Spleen (tissue), 7 donors: ENCODE results near the gene CEP72.

Source experiments
- CTCF ChIP-seq, 11 experiments: fragments of 200-600 bp in 7 of 11; fragments of 450-650 bp in 4 of 11; sonication (generic) in 4 of 11; IDR thresholded peaks in 8 of 11; conservative IDR thresholded peaks in 3 of 11; 1 replicate in 7 of 11; 2 replicates in 4 of 11; pipeline versions ENCODE4 v1.4.0 to v1.8.0; 2016 to 2021; ENCODE audit warnings: antibody characterized with exemption in 11 of 11, inconsistent platforms in 4 of 11, mild to moderate bottlenecking in 1 of 11
- POLR2A ChIP-seq, 3 donors: fragments of 450-650 bp; IDR thresholded peaks; one replicate each; pipeline ENCODE4 v1.5.1; 2017; ENCODE audit warnings: antibody characterized with exemption in 3 of 3, mild to moderate bottlenecking in 1 of 3
- POLR2AphosphoS5 ChIP-seq, 3 donors: sonication (generic); formaldehyde crosslinking; IDR thresholded peaks; one replicate each; pipeline ENCODE4 v1.5.1; 2017; ENCODE audit warnings: antibody characterized with exemption in 3 of 3
- donor health status: DM: no; HTN: no; CAD: no; lungs with moderate emphysema.
- donor health status: DM: no; HTN: no; CAD: no.
- donor health status: DM: no; HTN: no; CAD: no.

- no peak for TF ChIP-seq CTCF (IDR thresholded peaks at IDR 0.05 in 8 of 11, conservative IDR thresholded peaks at IDR 0.05 in 3 of 11)
- no peak for TF ChIP-seq POLR2A (IDR thresholded peaks at IDR 0.05)
- no peak for TF ChIP-seq POLR2AphosphoS5 (IDR thresholded peaks at IDR 0.05)
Measured at GRCh38 chr5:626850-627249, 14.7 kb downstream of the CEP72 start.
